MCF 10A (cell line): ENCODE results near the gene CCR3. TPM values are rescaled to one million over a fixed set of nuclear protein-coding genes. Genes with fewer than 3 reads are reported as not detected.

Experiments
- BruUV-seq: library from RNA; stranded (reverse); fragments of 400-500 nt; replicated peaks from 2 replicates; lab custom pipeline; 2021; lab: Mats Ljungman, UMichigan
- CTCF ChIA-PET: fragments of 300-600 bp; sonication (Branson Sonifier 250); formaldehyde crosslinking; extraction: SDS; loops from one replicate; lab custom pipeline; 2021; ENCODE audit warnings: antibody characterized with exemption, inconsistent platforms; lab: Yijun Ruan, JAX
- POLR2A ChIA-PET: fragments of 300-600, 350-650 bp; sonication (Branson Sonifier 250); formaldehyde crosslinking; extraction: SDS; loops from one replicate; lab custom pipeline; 2020; ENCODE audit warnings: antibody characterized with exemption, inconsistent platforms; lab: Yijun Ruan, JAX
- DNase-seq: peaks from one replicate; pipeline ENCODE4 v3.0.0-alpha.2; 2018; ENCODE audit not compliant: unreplicated experiment
- H3K27ac Mint-ChIP-seq: one replicate; pipeline ENCODE4 v1.8.0; 2022; ENCODE audit warnings: mild to moderate bottlenecking, low read depth, mixed read lengths; ENCODE audit not compliant: unreplicated experiment
- H3K27me3 Mint-ChIP-seq: one replicate; pipeline ENCODE4 v1.8.0; 2022; ENCODE audit warnings: mixed read lengths; ENCODE audit not compliant: insufficient read depth, unreplicated experiment
- H3K36me3 Mint-ChIP-seq: one replicate; pipeline ENCODE4 v1.8.0; 2022; ENCODE audit warnings: mild to moderate bottlenecking, moderate library complexity, mixed read lengths; ENCODE audit not compliant: insufficient read depth, unreplicated experiment
- H3K4me1 Mint-ChIP-seq: one replicate; pipeline ENCODE4 v1.8.0; 2022; ENCODE audit warnings: mixed read lengths; ENCODE audit not compliant: insufficient read depth, unreplicated experiment
- H3K4me3 Mint-ChIP-seq: one replicate; pipeline ENCODE4 v1.8.0; 2022; ENCODE audit warnings: mild to moderate bottlenecking, moderate library complexity, mixed read lengths; ENCODE audit not compliant: unreplicated experiment
- H3K9me3 Mint-ChIP-seq: one replicate; pipeline ENCODE4 v1.8.0; 2022; ENCODE audit warnings: mixed read lengths; ENCODE audit not compliant: unreplicated experiment
- CTCF ChIP-seq: fragments of 200-600 bp; IDR thresholded peaks from one replicate; pipeline ENCODE4 v1.8.0; 2022; ENCODE audit warnings: antibody characterized with exemption, mild to moderate bottlenecking; ENCODE audit not compliant: unreplicated experiment
- intact Hi-C: fragments of 100-400 bp; cut with micrococcal nuclease; formaldehyde crosslinking; loops from 2 replicates; pipeline ENCODE4 v1.14.1; 2022
- total RNA-seq: library from RNA; stranded (reverse); gene quantifications from 2 replicates; pipeline ENCODE4 v1.2.3, GENCODE V29; 2022

Gene CCR3
- total RNA-seq, 1 experiment from 2014 or later: not detected

- no peak for TF ChIP-seq CTCF
- ChIA-PET POLR2A (no interaction called here), CTCF (no interaction called here)
- Mint-ChIP-seq H3K9me3 (no peaks in the 10 kb centered on the region), H3K27ac (no peak overlapping the region), H3K4me3 (no peak overlapping the region), H3K27me3 (no peaks in the 10 kb centered on the region), H3K4me1 (peaks cover 7% of the 10 kb centered on the region), H3K36me3 (peaks cover 4% of the 10 kb centered on the region)
- intact Hi-C loops: no loop called here
- BruUV-seq: no TSS peak
- DNase-seq: no peak
These were observed 39.8 kb downstream of the CCR3 start for GRCh38 chr3:46282041-46282440.

DNA sequence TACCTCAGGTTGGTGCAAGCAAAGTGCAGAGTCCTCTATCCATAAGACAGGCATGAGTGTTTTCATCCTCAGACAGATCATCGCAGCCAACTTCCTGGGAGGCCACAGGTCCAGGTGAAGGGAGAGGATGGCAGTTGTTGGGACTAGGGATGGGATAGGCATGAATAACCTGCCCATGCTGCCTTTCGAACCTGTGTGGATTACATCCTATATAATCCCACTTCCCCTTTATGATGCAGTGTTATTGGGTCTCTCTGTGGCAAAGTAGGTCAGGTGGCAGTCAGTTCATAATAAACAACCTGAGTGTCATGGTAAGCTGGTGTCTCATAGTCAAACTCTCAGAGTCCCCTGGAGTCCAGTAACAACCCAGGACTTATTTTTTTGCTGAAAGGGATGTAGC is 40.4 kb downstream of the CCR3 start:
- no peak for DNase-seq
- CTCF ChIA-PET: no interaction called here
- no peaks in the 10 kb centered on the region for H3K9me3 Mint-ChIP-seq
- TF ChIP-seq CTCF: no peak
- peaks cover 4% of the 10 kb centered on the region for H3K36me3 Mint-ChIP-seq
- H3K27me3 Mint-ChIP-seq: no peaks in the 10 kb centered on the region
- BruUV-seq: no TSS peak
- POLR2A ChIA-PET: interaction anchor here (0.6 kb wide), 1 partner anchor 53 kb away, joined by 3 read pairs; no protein-coding TSS in a partner anchor
- intact Hi-C loops: no loop called here
- no peak overlapping the region for H3K27ac Mint-ChIP-seq
- H3K4me3 Mint-ChIP-seq: no peak overlapping the region
- H3K4me1 Mint-ChIP-seq: peaks cover 7% of the 10 kb centered on the region

- BruUV-seq: no TSS peak
- ChIA-PET CTCF (interaction anchor here (0.7 kb wide), 1 partner anchor 14 kb away, joined by 3 read pairs; no protein-coding TSS in a partner anchor), POLR2A (no interaction called here)
- intact Hi-C loops: no loop called here
- H3K9me3 Mint-ChIP-seq: no peaks in the 10 kb centered on the region
- no peaks in the 10 kb centered on the region for H3K36me3 Mint-ChIP-seq
- no peak for TF ChIP-seq CTCF
- peaks cover 7% of the 10 kb centered on the region for H3K4me1 Mint-ChIP-seq
- DNase-seq: no peak
- no peak overlapping the region for H3K27ac Mint-ChIP-seq
- H3K4me3 Mint-ChIP-seq: no peak overlapping the region
- H3K27me3 Mint-ChIP-seq: no peaks in the 10 kb centered on the region
These were observed 41.7 kb downstream of the CCR3 start for GRCh38 chr3:46283881-46284450.

DNA sequence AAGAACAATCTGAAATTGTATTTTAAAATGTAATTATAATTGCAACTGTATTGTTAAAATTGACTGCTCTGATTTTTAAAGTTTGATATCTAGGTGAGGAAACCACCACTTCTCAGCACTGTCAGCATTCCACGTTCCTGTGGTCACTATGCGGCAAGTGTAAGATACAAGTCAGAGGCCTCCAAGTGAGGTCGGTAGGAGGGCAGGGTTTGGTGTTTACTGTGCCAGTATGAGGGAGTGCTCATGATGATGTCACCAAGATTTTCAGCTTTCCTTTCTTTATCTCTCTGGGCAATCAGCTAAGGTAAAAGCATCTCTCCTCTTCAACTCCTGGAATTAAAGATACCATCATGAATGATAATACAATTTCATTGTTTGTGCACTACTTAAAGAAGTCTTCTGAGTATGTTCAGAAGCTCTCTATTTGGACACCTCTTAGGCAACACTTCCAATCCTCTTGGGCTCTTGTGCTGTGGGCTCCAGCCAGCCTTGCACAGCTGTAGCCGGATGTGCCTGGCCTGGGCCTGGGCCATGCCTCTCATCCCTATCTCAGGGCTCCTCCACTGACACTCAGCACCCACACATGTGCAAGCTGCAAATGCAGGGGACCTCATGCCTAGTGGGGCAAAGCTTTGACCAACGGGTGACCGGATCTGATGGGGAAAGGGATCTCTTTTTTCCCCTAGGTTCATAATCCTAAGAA is 42.9 kb downstream of the CCR3 start:
- POLR2A ChIA-PET: interaction anchor here (0.7 kb wide), 1 partner anchor 25 kb away, joined by 3 read pairs; no protein-coding TSS in a partner anchor
- TF ChIP-seq CTCF: no peak
- intact Hi-C loops: no loop called here

More for the DNA sequence above, 42.9 kb downstream of the CCR3 start:
- no peak for DNase-seq
- no peak overlapping the region for H3K4me3 Mint-ChIP-seq
- H3K36me3 Mint-ChIP-seq: no peaks in the 10 kb centered on the region
- no peaks in the 10 kb centered on the region for H3K9me3 Mint-ChIP-seq
- no peaks in the 10 kb centered on the region for H3K27me3 Mint-ChIP-seq
- H3K27ac Mint-ChIP-seq: no peak overlapping the region
- BruUV-seq: no TSS peak
- peaks cover 2% of the 10 kb centered on the region for H3K4me1 Mint-ChIP-seq
- CTCF ChIA-PET: interaction anchor here (0.7 to 1.0 kb wide), 2 partner anchors 42 to 82 kb away, joined by 3 to 5 read pairs; no protein-coding TSS in a partner anchor
